Panc1 (cell line): Measurements from ENCODE around the gene BTG2. TPM values are rescaled to one million over a fixed set of nuclear protein-coding genes. Genes with fewer than 3 reads are reported as not detected.

ENCODE experiments used
- ATAC-seq: fragments of 200-7000 bp; cut with Tn5 transposase; 2 replicates; pipeline ENCODE4 v1.9.1; 2020; ENCODE audit warnings: mild to moderate bottlenecking, moderate library complexity
- BruUV-seq: library from RNA; stranded (reverse); fragments of 400-500 nt; replicated peaks from 2 replicates; lab custom pipeline; 2021; lab: Mats Ljungman, UMichigan
- CTCF ChIA-PET: fragments of 300-600 bp; sonication (Branson Sonifier 250); formaldehyde crosslinking; loops from one replicate; lab custom pipeline; 2022; ENCODE audit warnings: antibody characterized with exemption; lab: Charles Lee
- POLR2A ChIA-PET: fragments of 300-600 bp; sonication (Branson Sonifier 250); formaldehyde crosslinking; loops from one replicate; lab custom pipeline; 2022; ENCODE audit warnings: antibody characterized with exemption; lab: Charles Lee
- DNase-seq: peaks from one replicate; pipeline ENCODE4 v3.0.0-alpha.2; 2010; ENCODE audit warnings: low read depth, low spot score
- H3K27ac ChIP-seq: 2 replicates; pipeline ENCODE4 v1.5.1; 2011; ENCODE audit warnings: mild to moderate bottlenecking, low read length, inconsistent platforms
- H3K27me3 ChIP-seq: fragments of 200-500 bp; sonication (Bioruptor generic); 2 replicates; pipeline ENCODE4 v1.6.0; 2014; ENCODE audit warnings: low read length, inconsistent platforms; ENCODE audit not compliant: control insufficient read depth, insufficient read depth
- H3K36me3 ChIP-seq: fragments of 200-500 bp; sonication (Bioruptor generic); 2 replicates; pipeline ENCODE4 v1.5.1; 2014; ENCODE audit warnings: inconsistent platforms, mild to moderate bottlenecking, low read length, moderate library complexity; ENCODE audit not compliant: control insufficient read depth, insufficient read depth
- H3K4me1 ChIP-seq: 2 replicates; pipeline ENCODE4 v1.5.1; 2011; ENCODE audit warnings: inconsistent platforms, mild to moderate bottlenecking, low read length, moderate library complexity; ENCODE audit not compliant: control insufficient read depth, insufficient read depth
- H3K4me3 ChIP-seq, 2 experiments: 2 replicates each; pipeline ENCODE4 v1.5.1; 2011 to 2012; ENCODE audit warnings: low read depth in 2 of 2, low read length in 2 of 2, mild to moderate bottlenecking in 2 of 2, inconsistent platforms in 1 of 2, moderate library complexity in 1 of 2
- H3K9me3 ChIP-seq: fragments of 200-500 bp; sonication (Bioruptor generic); 2 replicates; pipeline ENCODE4 v1.5.1; 2014; ENCODE audit warnings: low read depth, mild to moderate bottlenecking, inconsistent platforms, low read length, moderate library complexity; ENCODE audit not compliant: control insufficient read depth, insufficient read depth
- CTCF ChIP-seq: fragments of 450-650 bp; IDR thresholded peaks from 2 replicates; pipeline ENCODE4 v1.5.1; 2017; ENCODE audit warnings: mild to moderate bottlenecking
- POLR2AphosphoS5 ChIP-seq: IDR thresholded peaks from 2 replicates; pipeline ENCODE4 v1.6.1; 2012; ENCODE audit warnings: mild to moderate bottlenecking, low read depth, low read length, moderate library complexity
- REST ChIP-seq, 2 experiments: IDR thresholded peaks; 2 replicates each; pipeline ENCODE4 v1.6.1; 2011 to 2012; ENCODE audit warnings: low read depth in 2 of 2, control low read depth in 1 of 2, low read length in 1 of 2, mild to moderate bottlenecking in 1 of 2, moderate library complexity in 1 of 2; ENCODE audit not compliant: insufficient read depth in 1 of 2
- SIN3A ChIP-seq: IDR thresholded peaks from 2 replicates; pipeline ENCODE4 v1.6.1; 2012; ENCODE audit warnings: low read depth, mild to moderate bottlenecking, low read length, moderate library complexity, borderline replicate concordance; ENCODE audit not compliant: insufficient read depth
- TCF7L2 ChIP-seq: IDR thresholded peaks from 2 replicates; pipeline ENCODE4 v1.6.1; 2011; ENCODE audit warnings: mild to moderate bottlenecking, low read depth, low read length, inconsistent platforms
- in situ Hi-C: cut with HindIII; loops from 2 replicates; pipeline ENCODE4 v1.10.0; 2016; ENCODE audit warnings: low sequenced_read_pairs, low pct_unique_long_range_greater_than_20kb
- intact Hi-C: fragments of 100-400 bp; cut with micrococcal nuclease; formaldehyde crosslinking; loops from one replicate; pipeline ENCODE4 v1.10.0; 2022; ENCODE audit not compliant: unreplicated experiment
- total RNA-seq: library from RNA; stranded (reverse); gene quantifications from one replicate; pipeline ENCODE4 v1.2.1, GENCODE V29; 2021; ENCODE audit not compliant: unreplicated experiment

BTG2 gene
- total RNA-seq, 1 experiment from 2014 or later = 6.1 TPM

GRCh38 chr1:203300441-203301330, 4.6 kb upstream of the BTG2 start:
- ATAC-seq = no peak

GRCh38 chr1:203301331-203301668, 4.0 kb upstream of the BTG2 start:
- in situ Hi-C loops = no loop called here
- no TSS peak for BruUV-seq
- no peak for DNase-seq
- intact Hi-C loops = no loop called here
- Histone ChIP-seq H3K9me3 (no peaks in the 10 kb centered on the region), H3K27ac (no peak overlapping the region), H3K36me3 (no peaks in the 10 kb centered on the region), H3K27me3 (peaks cover 6% of the 10 kb centered on the region), H3K4me3 (no peak overlapping the region), H3K4me1 (peaks cover 2% of the 10 kb centered on the region; the same call in 1 of the 2 replicates)
- ChIA-PET POLR2A (no interaction called here), CTCF (no interaction called here)
- TF ChIP-seq CTCF = no peak
- no peak for TF ChIP-seq REST (IDR thresholded peaks at IDR 0.05; ENCODE audit: insufficient read depth in 1 of 2, low read depth in 2 of 2, low read length in 1 of 2)
- TF ChIP-seq POLR2AphosphoS5 = no peak
- TF ChIP-seq TCF7L2 = no peak
- no peak for TF ChIP-seq SIN3A
- ATAC-seq = no peak

More at GRCh38 chr1:203300441-203301330, 4.6 kb upstream of the BTG2 start:
- Histone ChIP-seq H3K36me3 (no peaks in the 10 kb centered on the region), H3K4me1 (no peaks in the 10 kb centered on the region), H3K27ac (no peak overlapping the region), H3K4me3 (no peak overlapping the region), H3K27me3 (peaks cover 6% of the 10 kb centered on the region), H3K9me3 (no peaks in the 10 kb centered on the region)
- in situ Hi-C loops (no loop called here), intact Hi-C loops (no loop called here)
- no TSS peak for BruUV-seq
- TF ChIP-seq CTCF (no peak), SIN3A (no peak), POLR2AphosphoS5 (no peak), TCF7L2 (no peak), REST (IDR thresholded peaks at IDR 0.05; ENCODE audit: insufficient read depth in 1 of 2, low read depth in 2 of 2, low read length in 1 of 2) (no peak)
- ChIA-PET POLR2A (no interaction called here), CTCF (no interaction called here)
- DNase-seq = no peak
